OCI-M2 (cell line): ENCODE results near the gene OASL.

ENCODE experiments used
- DNase-seq: peaks from one replicate; lab custom pipeline; 2025; ENCODE audit not compliant: unreplicated experiment; lab: John Stamatoyannopoulos, UW

OASL gene

DNA sequence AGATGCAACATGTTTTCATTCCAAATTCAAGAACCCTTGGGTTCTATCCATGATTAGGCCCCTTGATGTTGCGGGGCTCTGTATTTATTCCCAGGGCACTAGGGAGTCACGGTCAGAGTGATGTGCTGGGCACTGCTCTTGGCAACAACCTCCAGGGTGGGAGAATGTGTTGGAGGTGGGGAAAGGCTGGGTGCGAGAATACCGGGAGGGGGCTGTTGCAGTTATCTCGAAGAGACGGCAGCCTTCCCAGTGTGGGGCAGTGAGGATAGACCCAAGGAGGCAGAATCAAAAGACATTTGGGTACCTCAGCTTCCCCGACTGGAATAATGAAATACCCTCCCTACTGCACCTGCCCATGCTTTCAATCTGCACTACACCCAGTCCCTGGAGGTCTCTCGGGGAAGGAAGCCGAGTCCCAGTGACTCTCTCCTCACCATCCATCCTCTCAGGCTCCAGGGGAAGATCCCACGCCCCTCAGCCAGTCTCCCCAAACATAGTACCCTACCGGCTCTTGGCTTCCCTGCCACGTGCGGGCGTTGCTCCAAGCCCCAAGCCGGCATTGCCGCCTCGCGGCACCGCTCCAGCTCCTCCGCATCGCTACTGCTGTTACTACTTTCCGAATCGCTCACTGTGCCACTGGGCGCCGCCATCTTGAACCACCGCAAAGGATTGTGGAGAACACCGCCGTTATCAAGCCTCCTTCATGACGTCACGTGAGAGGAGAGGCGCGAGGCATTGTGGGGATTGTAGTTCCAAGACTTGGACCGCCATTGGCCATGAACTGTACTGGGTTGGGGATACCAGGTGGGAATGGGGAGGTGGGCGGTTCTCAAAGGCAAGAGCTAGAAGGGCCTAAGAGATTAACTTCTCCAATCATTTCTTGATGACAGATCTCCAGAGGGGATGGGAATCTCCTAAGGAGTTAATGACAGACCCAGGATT lies 22.9 kb downstream of the OASL start, which contains the start of gene C12orf43:
TSS of gene C12orf43 (minus strand) at position 663 of the 942 bp plus-strand sequence. CDS start at position 650, 13 bp downstream.
- DNase-seq = peak; percentile 57

DNA sequence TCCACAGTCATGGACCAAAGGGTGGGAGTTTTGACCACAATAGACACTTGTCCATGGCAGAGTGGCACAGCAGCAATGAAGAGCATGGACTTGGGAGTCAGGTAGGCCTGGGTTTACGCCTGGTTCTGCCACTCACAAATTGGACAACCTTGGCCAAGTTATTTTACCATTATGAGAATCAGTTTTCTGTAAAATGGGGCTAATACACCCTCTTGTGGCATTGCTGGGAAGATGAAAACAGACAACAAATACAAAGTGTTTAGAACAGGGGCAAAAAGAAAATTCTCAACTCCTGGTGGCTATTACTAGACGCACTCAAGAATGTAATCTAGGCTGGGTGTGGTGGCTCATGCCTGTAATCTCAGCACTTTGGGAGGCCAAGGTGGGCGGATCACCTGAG lies 25.3 kb downstream of the OASL start:
- no peak for DNase-seq

DNA sequence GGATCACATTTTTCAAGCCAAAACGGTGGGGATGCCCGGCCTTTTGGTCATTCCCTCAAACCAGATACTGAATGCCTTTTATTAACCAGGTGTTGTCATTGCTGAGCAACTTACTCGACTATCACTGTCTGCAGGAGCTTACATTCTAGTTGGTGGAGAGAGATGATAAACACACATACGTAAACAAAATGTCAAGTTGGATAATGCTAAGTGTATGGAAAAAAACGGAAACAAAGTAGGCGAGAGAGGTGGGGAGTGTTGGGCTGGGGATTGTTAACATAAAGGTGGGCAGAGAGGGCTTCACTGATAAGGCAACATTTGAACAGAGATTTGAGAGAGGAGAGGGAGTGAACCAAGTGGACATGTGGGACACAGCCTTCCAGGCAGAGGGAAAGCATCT lies 27.2 kb downstream of the OASL start:
- no peak for DNase-seq

DNA sequence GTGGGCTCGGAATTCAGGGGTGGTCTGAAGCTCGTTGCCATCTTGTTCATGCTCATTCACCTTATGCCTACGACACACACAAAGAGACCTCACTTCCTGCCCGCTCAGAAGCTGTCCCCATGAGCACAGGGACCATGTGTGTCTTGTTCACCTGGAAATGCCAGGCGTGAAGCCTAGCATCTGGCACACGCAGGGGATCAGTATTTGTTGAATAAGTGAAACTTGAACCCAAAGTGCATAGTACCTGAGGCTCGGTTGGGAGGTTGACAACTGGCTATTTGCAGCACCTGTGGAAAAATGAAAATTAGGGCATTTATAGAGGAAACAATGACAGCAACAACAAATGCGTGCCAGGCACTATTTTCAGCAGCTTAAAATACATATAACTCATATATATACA lies 28.2 kb downstream of the OASL start:
- no peak for DNase-seq

DNA sequence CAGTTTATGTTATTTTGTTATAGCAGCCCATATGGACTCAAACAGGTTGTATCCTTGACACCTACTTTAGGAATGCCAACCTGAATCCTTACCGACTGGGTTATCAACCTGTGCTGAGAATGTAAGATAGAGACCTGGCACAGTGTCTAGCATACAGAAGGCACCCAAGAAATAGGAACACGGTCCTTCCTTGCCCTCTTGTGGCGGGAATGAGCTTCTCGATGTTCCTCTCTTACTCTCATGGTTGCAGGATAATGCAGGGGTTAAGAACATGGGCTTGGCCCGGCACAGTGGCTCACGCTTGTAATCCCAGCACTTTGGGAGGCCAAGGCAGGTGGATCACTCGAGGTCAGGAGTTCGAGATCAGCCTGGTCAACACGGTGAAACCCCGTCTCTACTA lies 29.3 kb downstream of the OASL start:
- no peak for DNase-seq

DNA sequence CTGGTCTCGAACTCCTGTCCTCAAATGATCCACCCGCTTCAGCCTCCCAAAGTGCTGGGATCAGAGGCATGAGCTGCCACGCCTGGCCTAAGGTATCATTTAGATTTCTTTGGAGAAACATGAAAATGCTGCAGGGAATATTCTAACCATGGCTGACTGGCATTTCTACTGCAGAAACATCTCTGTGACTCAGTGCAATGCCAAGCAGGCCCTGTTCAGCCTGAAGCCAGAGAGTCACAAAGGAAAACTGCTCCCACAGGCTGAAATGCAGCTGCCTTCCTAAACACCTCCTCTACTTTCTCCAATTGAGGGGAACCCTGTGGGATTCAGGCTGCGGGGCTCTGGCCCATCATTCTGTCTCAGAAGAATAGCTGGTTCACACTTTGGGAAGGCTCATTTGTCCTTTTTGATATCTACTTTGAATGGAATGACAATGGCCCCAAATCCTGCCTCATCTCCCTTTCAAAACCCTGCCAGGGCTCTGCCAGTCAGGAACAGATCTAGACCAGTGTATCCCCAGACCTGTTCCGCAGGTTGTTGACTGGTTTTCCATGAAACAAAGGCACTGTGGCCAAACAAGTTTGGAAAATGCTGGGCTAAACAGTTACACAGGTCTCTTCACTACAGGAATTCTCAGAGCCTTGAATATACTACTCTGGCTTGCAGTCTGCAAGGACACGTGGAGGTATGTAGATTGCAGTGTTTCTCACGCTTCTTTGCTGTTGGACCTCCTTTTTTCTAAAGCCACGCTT lies 30.5 kb downstream of the OASL start:
- no peak for DNase-seq

DNA sequence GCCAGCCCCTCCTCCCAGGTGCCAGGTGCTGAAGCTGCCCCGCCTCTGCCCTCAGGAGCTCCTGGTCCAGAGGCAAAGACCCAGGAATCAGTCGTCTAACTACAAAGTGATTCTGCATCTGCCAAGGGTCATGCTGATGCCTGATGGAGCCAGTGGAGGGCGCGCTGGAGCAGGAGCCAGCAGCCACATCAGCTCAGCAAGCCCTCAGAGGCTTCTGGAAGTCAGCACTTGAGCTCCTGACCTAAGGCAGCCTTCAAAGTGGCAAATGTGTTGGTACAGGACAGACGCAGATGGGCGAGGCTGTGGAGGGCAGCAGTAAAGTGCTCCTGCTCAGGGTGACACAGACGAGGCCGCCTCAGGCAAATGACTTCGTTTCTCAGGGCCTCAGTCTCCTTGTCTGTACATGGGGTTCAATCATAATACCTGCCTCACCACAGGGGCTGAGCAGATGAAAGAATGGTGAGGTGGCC lies 33.7 kb downstream of the OASL start:
- DNase-seq = no peak

DNA sequence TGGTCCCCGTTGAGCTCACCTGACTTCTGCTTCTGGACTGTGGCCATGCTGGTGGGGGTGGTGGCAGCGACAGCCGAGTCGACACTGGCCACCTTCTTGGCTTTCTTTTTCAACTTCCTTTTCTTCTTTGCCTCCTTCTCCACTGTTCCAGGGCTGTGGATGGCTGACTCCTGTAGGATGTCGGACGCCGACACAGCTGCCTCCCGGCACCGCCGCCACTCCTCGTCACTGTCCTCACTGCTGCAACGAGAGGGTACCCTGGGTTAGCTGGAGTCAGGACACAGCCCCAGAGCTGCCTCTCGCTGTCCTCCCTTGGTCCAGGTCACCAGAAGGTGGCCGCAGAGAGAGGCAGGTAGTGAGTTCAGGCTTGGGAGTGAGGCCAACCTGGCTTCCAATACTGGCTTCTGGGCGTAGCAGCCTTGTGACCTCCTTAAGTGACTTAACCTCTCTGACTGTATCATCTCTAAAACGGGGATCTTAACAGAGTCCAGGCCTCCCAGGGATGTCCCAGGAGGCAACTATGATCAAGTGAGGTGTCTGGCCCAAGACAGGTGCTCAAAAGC lies 34.7 kb downstream of the OASL start:
- no peak for DNase-seq

DNA sequence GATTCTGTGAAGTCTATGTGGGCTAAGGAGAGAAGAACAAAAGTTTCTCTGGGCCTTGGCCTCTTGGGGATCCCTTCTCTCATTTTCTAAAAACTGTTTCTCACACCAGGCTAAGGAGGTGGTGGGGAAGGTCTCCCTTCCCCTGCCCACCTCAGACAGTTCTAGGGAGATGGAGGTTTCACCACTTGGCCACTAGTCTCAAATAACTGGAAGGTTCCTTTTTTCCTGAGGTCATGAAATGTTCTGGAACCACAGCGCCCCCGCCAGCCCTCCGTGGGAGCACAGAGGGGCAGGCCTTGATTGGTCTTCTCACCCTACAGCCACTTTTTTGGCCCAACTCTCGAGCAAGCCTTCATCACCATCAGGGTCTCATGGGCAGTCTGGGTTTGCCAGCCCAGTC lies 35.4 kb downstream of the OASL start:
- no peak for DNase-seq

DNA sequence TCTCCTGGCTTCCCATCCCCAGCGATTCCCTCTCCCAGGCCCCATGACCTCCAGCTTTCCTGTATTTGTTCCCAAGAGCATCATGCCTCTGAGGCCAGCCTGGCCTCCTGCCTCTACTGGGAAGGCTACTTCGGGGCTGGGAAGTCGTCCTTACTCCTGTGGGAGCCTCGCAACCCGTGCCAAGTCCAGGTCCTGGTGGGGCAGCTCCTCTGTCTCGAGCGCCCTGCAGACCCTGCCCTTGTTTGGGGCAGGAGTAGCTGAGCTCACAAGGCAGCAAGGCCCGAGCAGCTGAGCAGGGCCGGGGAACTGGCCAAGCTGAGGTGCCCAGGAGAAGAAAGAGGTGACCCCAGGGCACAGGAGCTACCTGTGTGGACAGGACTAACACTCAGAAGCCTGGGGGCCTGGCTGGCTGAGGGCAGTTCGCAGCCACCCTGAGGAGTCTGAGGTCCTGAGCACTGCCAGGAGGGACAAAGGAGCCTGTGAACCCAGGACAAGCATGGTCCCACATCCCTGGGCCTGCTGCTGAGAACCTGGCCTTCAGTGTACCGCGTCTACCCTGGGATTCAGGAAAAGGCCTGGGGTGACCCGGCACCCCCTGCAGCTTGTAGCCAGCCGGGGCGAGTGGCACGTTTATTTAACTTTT lies 37.1 kb downstream of the OASL start:
- no peak for DNase-seq

DNA sequence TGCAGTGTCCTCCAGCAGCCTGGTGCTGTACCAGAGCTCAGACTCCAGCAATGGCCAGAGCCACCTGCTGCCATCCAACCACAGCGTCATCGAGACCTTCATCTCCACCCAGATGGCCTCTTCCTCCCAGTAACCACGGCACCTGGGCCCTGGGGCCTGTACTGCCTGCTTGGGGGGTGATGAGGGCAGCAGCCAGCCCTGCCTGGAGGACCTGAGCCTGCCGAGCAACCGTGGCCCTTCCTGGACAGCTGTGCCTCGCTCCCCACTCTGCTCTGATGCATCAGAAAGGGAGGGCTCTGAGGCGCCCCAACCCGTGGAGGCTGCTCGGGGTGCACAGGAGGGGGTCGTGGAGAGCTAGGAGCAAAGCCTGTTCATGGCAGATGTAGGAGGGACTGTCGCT lies 38.0 kb downstream of the OASL start:
- no peak for DNase-seq

DNA sequence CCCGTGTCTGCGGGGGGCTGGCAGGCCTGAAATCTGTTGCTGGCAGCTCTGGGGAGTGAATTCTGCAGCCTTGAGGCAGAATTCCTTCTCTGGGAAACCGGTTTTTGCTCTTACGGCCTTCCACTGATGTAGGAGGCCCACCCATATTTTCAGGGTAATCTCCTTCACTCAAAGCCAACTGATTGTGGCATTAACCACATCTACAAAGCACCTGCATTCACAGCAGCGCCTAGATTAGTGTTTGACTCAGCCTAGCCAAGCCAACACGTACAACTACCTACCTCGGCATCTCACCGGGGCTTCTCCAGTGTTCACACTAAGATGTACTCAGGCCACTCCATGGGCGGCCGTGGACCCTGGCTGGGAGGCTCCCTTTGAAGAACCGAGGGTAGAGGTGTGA lies 38.5 kb downstream of the OASL start:
- no peak for DNase-seq

DNA sequence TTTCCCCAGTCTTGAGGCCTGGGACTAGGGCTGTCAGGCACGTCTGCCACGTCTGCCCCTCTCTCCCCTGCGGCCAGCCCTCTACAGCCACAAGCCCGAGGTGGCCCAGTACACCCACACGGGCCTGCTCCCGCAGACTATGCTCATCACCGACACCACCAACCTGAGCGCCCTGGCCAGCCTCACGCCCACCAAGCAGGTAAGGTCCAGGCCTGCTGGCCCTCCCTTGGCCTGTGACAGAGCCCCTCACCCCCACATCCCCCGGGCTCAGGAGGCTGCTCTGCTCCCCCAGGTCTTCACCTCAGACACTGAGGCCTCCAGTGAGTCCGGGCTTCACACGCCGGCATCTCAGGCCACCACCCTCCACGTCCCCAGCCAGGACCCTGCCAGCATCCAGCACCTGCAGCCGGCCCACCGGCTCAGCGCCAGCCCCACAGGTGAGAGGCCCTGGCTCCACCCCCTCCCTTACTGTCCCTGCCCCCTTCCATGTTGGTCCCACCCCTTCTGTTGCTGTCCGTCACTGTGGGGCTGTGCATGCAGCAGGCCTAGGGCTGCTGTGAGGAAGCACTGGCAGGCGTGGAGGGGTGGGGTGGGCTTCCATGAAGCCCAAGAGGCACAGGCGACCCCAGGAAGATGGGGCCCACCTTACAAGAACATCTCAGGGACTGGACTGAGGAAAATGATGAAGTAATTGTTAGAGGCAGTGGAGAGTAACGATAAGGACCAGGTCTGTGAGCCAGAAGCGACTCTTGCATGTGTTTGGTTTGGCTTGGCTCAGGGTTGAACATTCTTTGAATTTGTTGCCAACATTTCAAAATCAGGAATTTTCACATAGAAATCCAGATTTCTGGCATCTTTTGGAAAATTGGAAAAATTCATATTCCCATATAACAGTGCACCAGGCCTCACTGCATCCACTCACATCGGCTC lies 39.6 kb downstream of the OASL start:
- no peak for DNase-seq

DNA sequence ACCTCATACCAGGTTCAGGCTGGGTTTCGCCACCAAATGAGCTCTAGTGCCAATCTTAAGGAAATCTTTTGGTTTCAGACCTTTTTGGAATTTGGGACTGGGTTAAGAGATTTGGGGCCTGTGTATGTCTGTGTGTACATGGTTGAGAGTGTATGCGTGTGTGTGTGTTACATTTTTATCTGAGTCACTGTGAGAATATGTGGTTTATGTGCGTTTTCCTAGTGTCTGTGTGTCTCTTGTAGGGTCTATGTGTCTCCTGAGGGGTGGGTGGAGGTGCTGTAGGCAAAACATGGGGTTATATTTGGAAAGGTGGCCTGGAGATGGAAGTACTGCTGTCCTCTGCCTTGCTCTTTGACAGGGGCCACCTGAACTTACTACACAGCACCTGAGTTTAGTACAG lies 40.6 kb downstream of the OASL start:
- no peak for DNase-seq

DNA sequence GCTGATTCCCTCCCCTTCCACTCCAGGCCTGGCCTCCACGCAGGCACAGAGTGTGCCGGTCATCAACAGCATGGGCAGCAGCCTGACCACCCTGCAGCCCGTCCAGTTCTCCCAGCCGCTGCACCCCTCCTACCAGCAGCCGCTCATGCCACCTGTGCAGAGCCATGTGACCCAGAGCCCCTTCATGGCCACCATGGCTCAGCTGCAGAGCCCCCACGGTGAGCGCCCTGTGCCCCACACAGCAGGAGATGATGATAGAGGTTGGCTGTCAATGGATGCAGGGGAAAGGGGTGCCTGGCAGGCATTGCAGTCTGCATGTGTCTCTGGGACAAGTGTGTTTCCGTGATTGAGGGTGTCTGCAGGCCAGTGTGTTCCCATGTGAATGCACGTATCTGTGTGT lies 41.6 kb downstream of the OASL start:
- DNase-seq = no peak

DNA sequence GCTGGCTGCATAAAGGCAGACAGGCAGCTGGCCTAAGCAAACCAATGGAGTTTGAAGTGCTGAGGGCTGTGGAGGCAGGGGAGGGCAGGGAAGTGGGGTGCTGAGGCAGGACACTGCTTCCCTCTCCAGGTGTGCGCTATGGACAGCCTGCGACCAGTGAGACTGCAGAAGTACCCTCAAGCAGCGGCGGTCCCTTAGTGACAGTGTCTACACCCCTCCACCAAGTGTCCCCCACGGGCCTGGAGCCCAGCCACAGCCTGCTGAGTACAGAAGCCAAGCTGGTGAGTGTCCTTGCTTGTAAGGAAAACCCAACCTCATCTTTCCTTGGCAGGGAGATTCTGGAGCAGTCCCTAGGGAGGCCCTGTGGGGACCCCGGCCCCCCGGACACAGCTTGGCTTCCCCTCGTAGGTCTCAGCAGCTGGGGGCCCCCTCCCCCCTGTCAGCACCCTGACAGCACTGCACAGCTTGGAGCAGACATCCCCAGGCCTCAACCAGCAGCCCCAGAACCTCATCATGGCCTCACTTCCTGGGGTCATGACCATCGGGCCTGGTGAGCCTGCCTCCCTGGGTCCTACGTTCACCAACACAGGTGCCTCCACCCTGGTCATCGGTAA lies 42.8 kb downstream of the OASL start:
- DNase-seq = no peak

DNA sequence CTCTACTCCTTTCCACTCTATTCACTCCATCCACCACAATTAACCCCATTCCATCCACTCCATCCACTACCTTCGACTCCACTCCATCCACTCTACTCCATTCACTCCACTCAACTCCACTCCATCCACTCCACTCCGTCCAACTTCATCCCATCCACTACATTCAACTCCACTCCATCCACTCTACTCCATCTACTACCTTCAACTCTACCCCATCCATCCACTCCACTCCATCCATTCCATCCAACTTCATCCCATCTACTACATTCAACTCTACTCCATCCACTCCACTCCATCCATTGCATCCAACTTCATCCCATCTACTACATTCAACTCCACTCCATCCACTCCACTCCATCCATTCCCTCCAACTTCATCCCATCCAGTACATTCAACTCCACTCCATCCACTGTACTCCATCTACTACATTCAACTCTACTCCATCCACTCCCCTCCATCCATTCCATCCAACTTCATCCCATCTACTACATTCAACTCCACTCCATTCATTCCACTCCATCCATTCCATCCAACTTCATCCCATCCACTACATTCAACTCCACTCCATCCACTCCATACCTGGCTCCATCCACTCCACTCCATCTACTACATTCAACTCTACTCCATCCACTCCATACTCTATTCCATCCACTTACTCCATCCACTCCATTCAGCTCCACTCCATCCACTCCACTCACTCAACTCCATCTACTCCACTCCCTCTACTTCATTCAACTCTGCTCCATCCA lies 44.3 kb downstream of the OASL start:
- no peak for DNase-seq

DNA sequence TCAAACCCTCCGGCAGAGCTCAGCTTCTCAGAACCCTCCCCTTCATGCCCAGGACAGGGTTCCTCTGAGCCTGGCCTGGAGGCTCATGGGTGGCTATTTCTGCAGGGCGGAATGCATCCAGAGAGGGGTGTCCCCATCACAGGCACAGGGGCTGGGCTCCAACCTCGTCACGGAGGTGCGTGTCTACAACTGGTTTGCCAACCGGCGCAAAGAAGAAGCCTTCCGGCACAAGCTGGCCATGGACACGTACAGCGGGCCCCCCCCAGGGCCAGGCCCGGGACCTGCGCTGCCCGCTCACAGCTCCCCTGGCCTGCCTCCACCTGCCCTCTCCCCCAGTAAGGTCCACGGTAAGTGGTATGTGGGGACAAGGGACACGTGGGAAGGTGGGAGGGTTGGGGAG lies 45.0 kb downstream of the OASL start:
- DNase-seq = no peak

DNA sequence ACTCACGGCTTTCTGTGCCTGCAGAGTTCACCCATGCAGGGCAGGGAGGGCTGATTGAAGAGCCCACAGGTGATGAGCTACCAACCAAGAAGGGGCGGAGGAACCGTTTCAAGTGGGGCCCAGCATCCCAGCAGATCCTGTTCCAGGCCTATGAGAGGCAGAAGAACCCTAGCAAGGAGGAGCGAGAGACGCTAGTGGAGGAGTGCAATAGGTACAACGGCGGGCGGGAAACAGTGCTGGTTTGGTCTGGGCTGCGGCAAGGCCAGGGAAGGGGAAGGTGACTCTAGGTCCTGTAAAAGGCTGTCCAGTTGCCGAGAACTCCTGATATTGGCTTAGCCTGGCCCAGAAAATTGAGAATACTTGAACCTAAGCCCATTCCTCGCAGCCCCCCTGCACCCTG lies 45.5 kb downstream of the OASL start:
- DNase-seq = no peak
